H1 (cell line): ENCODE measurements around the gene FLNC. TPM values are rescaled to one million over a fixed set of nuclear protein-coding genes. Genes with fewer than 3 reads are reported as not detected.
A peak's percentile ranks its signal among the peaks of the same experiment; 100 is the strongest.

Source experiments
- CREB1 ChIP-seq: IDR thresholded peaks from 2 replicates; pipeline ENCODE4 v1.6.1; 2012; ENCODE audit warnings: inconsistent platforms
- EGR1 ChIP-seq: IDR thresholded peaks from 2 replicates; pipeline ENCODE4 v1.6.1; 2011; ENCODE audit warnings: low read depth, low read length, borderline replicate concordance
- EP300 ChIP-seq, 2 experiments: IDR thresholded peaks; 1 replicate in 1 of 2; 2 replicates in 1 of 2; pipeline ENCODE4 v1.6.1; 2011 to 2012; ENCODE audit warnings: low read depth in 2 of 2, low read length in 2 of 2, mild to moderate bottlenecking in 2 of 2, borderline replicate concordance in 1 of 2, inconsistent platforms in 1 of 2, moderate library complexity in 1 of 2
- FOSL1 ChIP-seq: IDR thresholded peaks from 2 replicates; pipeline ENCODE4 v1.6.1; 2011; ENCODE audit warnings: mild to moderate bottlenecking, low read depth, low read length, moderate library complexity; ENCODE audit not compliant: insufficient read depth
- GTF2F1 ChIP-seq: IDR thresholded peaks from 2 replicates; pipeline ENCODE4 v1.6.1; 2012; ENCODE audit warnings: low read depth, low read length, improper control_type of control experiment, borderline replicate concordance
- JUND ChIP-seq: IDR thresholded peaks from 2 replicates; pipeline ENCODE4 v1.6.1; 2011; ENCODE audit warnings: mild to moderate bottlenecking, improper control_type of control experiment, low read length
- KDM1A ChIP-seq: fragments of 200-600, 300-600 bp; sonication (generic); IDR thresholded peaks from 2 replicates; pipeline ENCODE4 v1.7.1; 2016; ENCODE audit warnings: mild to moderate bottlenecking, low read length, borderline replicate concordance
- KDM4A ChIP-seq: IDR thresholded peaks from one replicate; pipeline ENCODE4 v1.7.1; 2012; ENCODE audit warnings: low read depth, mild to moderate bottlenecking, moderate library complexity, low read length, inconsistent platforms; ENCODE audit not compliant: severe bottlenecking
- MAFK ChIP-seq: IDR thresholded peaks from 2 replicates; pipeline ENCODE4 v1.6.1; 2012; ENCODE audit warnings: low read depth, mild to moderate bottlenecking, improper control_type of control experiment, low read length
- NANOG ChIP-seq: IDR thresholded peaks from 2 replicates; pipeline ENCODE4 v1.6.1; 2011; ENCODE audit warnings: low read length, low read depth, mild to moderate bottlenecking, inconsistent platforms; ENCODE audit not compliant: insufficient read depth, poor library complexity, severe bottlenecking
- NRF1 ChIP-seq: IDR thresholded peaks from 2 replicates; pipeline ENCODE4 v1.6.1; 2011; ENCODE audit warnings: mild to moderate bottlenecking, low read depth, low read length, improper control_type of control experiment
- SAP30 ChIP-seq: fragments of 300-600 bp; sonication (generic); IDR thresholded peaks from 2 replicates; pipeline ENCODE4 v1.7.1; 2012; ENCODE audit warnings: low read length, moderate library complexity, mild to moderate bottlenecking, inconsistent platforms; ENCODE audit not compliant: insufficient read depth, insufficient replicate concordance
- SP1 ChIP-seq: IDR thresholded peaks from 2 replicates; pipeline ENCODE4 v1.6.1; 2011; ENCODE audit warnings: low read depth, low read length
- SP4 ChIP-seq: IDR thresholded peaks from 2 replicates; pipeline ENCODE4 v1.6.1; 2012; ENCODE audit warnings: low read length, inconsistent platforms
- SUZ12 ChIP-seq: fragments of 200-600 bp; sonication (generic); IDR thresholded peaks from 2 replicates; pipeline ENCODE4 v1.6.1; 2012; ENCODE audit warnings: mild to moderate bottlenecking, inconsistent platforms, low read length, moderate library complexity, mixed read lengths
- YY1 ChIP-seq: IDR thresholded peaks from 2 replicates; pipeline ENCODE4 v1.6.1; 2011; ENCODE audit warnings: low read depth, mild to moderate bottlenecking, low read length
- polyA plus RNA-seq, 7 experiments: library from polyadenylated mRNA; depleted of rRNA in 3 of 7; stranded (reverse) in 5 of 7; unstranded in 2 of 7; fragments of >200 nt in 5 of 7; fragments of 200-250 nt in 2 of 7; gene quantifications; 1 replicate in 5 of 7; 2 replicates in 1 of 7; 4 replicates in 1 of 7; pipeline versions ENCODE4 v1.2.1 to v1.2.3, GENCODE V29; 2011 to 2013; ENCODE audit warnings: missing spikeins in 2 of 7, mixed read lengths in 2 of 7
- total RNA-seq: library from RNA; stranded (reverse); fragmentation: NEBNext Ultra II Directional; extraction: Animal tissue kit (Norgen Biotek cat#: 25700); gene quantifications from 2 replicates; pipeline ENCODE4 v1.2.1, GENCODE V29; 2021
- TF ChIP-seq, protein P1 (sequence below), 3 experiments: IDR thresholded peaks; 1 replicate in 2 of 3; 2 replicates in 1 of 3; pipeline versions ENCODE4 v1.5.1 to v1.6.1; 2011; ENCODE audit warnings: low read length in 3 of 3, mild to moderate bottlenecking in 3 of 3, inconsistent platforms in 2 of 3, low read depth in 1 of 3, moderate library complexity in 1 of 3; ENCODE audit not compliant: insufficient read depth in 1 of 3; ENCODE audit errors: control extremely low read depth in 1 of 3

The FLNC gene
- total and polyA plus RNA-seq, 2 of the 8 experiments (the other 6 are each of a cell fraction or from before 2014, with no cell fraction given): 1.9 to 10.7 TPM

DNA sequence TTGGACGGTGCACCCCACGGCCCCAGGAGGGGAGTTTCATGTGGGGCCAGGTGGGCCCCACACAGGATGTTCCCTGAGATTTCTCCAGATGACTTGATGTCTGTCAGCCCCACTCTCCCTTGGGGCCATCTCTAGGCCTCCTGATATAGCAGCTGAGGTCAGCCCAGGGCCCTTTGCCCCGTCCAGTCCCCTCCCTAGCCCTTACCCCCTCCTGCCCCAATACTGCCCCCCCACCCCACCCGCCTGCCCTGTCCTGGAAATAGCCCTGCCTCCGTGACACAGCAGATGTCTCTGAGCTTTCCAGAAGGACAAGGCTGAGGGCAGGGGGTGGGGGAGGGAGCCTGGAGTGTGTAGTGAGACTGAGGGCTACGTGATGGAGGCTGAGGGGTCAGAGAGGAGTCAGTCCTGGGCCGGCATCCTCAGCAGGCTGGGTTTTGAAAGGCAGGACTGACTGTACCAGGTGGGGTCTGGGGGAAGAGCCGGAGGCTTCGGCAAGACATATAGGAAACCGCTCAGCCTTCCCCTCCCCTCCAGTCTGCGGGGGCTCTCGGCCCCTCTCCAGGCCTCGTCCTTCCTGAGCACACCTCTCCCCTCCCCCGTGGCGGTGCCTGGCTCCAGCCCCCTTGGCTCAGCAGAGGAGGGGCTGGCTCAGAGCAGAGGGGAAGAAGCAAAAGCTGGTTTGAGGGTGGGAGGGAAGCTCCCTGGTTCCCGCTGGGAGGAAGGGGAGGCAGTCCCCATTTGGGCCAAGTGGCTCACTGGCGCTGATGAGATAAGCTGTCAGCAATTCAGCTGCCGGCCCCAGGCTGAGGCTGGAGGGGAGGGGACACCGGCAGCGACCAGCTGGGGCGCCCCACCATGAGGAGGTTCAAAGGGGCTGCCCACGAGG lies 2.0 kb downstream of the FLNC start (continued):
- TF ChIP-seq KDM4A (peak; percentile 44), GTF2F1 (no peak), MAFK (no peak), SP1 (peak; percentile 13), SP4 (no peak), EGR1 (0 out of 2 replicates have a peak, but pooled peaks have one; percentile 6), YY1 (no peak), JUND (no peak), NRF1 (no peak), CREB1 (no peak), SUZ12 (no peak), SAP30 (no peak), NANOG (no peak), FOSL1 (no peak), KDM1A (no peak), EP300 (IDR thresholded peaks at IDR 0.05; ENCODE audit: borderline replicate concordance in 1 of 2, low read depth in 2 of 2, low read length in 2 of 2) (no peak)
- TF ChIP-seq, protein P1, sequence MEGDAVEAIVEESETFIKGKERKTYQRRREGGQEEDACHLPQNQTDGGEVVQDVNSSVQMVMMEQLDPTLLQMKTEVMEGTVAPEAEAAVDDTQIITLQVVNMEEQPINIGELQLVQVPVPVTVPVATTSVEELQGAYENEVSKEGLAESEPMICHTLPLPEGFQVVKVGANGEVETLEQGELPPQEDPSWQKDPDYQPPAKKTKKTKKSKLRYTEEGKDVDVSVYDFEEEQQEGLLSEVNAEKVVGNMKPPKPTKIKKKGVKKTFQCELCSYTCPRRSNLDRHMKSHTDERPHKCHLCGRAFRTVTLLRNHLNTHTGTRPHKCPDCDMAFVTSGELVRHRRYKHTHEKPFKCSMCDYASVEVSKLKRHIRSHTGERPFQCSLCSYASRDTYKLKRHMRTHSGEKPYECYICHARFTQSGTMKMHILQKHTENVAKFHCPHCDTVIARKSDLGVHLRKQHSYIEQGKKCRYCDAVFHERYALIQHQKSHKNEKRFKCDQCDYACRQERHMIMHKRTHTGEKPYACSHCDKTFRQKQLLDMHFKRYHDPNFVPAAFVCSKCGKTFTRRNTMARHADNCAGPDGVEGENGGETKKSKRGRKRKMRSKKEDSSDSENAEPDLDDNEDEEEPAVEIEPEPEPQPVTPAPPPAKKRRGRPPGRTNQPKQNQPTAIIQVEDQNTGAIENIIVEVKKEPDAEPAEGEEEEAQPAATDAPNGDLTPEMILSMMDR (IDR thresholded peaks at IDR 0.05; ENCODE audit: control extremely low read depth in 1 of 3, insufficient read depth in 1 of 3, low read depth in 1 of 3, low read length in 3 of 3): no peak
- TF ChIP-seq, all 59 proteins: peak for 6
